Activated naive CD4-positive, alpha-beta T cell treated with anti-CD3 and anti-CD28 coated beads, Interleukin-2, amount 50 U/mL, for 16 hours (primary cell): ENCODE data around the gene CEP20.

Experiments
- DNase-seq: peaks from one replicate; pipeline ENCODE4 v3.0.0-alpha.2; 2020

CEP20 gene

GRCh38 chr16:15827709-15828343, 60.6 kb downstream of the CEP20 start:
- DNase-seq, result no peak

- DNase-seq, result no peak
These were observed 61.1 kb downstream of the CEP20 start for GRCh38 chr16:15827299-15827698.

GRCh38 chr16:15825750-15826305, 62.6 kb downstream of the CEP20 start:
- DNase-seq, result no peak

GRCh38 chr16:15822957-15823356, 65.4 kb downstream of the CEP20 start:
- DNase-seq, result no peak

GRCh38 chr16:15820837-15821236, 67.6 kb downstream of the CEP20 start:
- no peak for DNase-seq

- no peak for DNase-seq
These were observed 69.4 kb downstream of the CEP20 start for GRCh38 chr16:15819046-15819445.

GRCh38 chr16:15817446-15817845, 71.0 kb downstream of the CEP20 start:
- DNase-seq, result no peak

GRCh38 chr16:15816228-15816627, 72.2 kb downstream of the CEP20 start:
- DNase-seq, result no peak
